Motor neuron (in vitro differentiated cells): ENCODE measurements around the gene SLC23A1. TPM values are rescaled to one million over a fixed set of nuclear protein-coding genes. Genes with fewer than 3 reads are reported as not detected.

ENCODE experiments used
- ATAC-seq, 8 experiments: fragments of 200-7000 bp; cut with Tn5 transposase; replicated peaks in 6 of 8; 2 replicates each; pipeline ENCODE4 v1.8.0; 2021; ENCODE audit warnings: mild to moderate bottlenecking in 8 of 8, moderate library complexity in 8 of 8
- H3K27ac ChIP-seq, 2 donors: fragments of 250-450 bp; sonication (Bioruptor Pico); 2 replicates each; pipeline ENCODE4 v1.9.0; 2021; ENCODE audit warnings: antibody characterized with exemption in 2 of 2, mild to moderate bottlenecking in 2 of 2, moderate library complexity in 1 of 2
- H3K4me1 ChIP-seq, 2 donors: fragments of 250-450 bp; sonication (Bioruptor Pico); replicated peaks in 1 of 2; 2 replicates each; pipeline ENCODE4 v1.6.1; 2021; ENCODE audit warnings: antibody characterized with exemption in 2 of 2, mild to moderate bottlenecking in 2 of 2, moderate library complexity in 1 of 2
- H3K4me3 ChIP-seq, 5 donors: fragments of 250-450 bp; sonication (Bioruptor Pico); 2 replicates each; pipeline ENCODE4 v1.9.0; 2021; ENCODE audit warnings: antibody characterized with exemption in 5 of 5, mild to moderate bottlenecking in 5 of 5, moderate library complexity in 4 of 5
- WGBS, 10 experiments: fragments of 450-650 bp; shearing (Covaris generic); methylation state at CpG; one replicate each; pipeline ENCODE4 v1.0.0; 2022; 5-methylcytosine and 5-hydroxymethylcytosine counted together
- in situ Hi-C, 9 experiments: fragments of 400-800 bp; cut with MboI; loops; one replicate each; pipeline ENCODE4 v1.15.0; 2021; ENCODE audit warnings: low sequenced_read_pairs in 9 of 9, low pct_unique_long_range_greater_than_20kb in 2 of 9; ENCODE audit not compliant: unreplicated experiment in 9 of 9
- total RNA-seq, 8 experiments: library from RNA; unstranded; fragments of 300-600 nt; gene quantifications; 2 replicates each; pipeline versions ENCODE4 v1.2.3 to v1.2.4, GENCODE V29; 2022

SLC23A1 gene
- total RNA-seq, 8 experiments from 2014 or later: 0.25 to 4.1 (median 1.1) TPM

GRCh38 chr5:139383993-139384590, 995 bp upstream of the SLC23A1 start:
- H3K4me3 ChIP-seq: no peak overlapping the region
- WGBS, 10 experiments: 68 to 100% (median 85%) methylated on average over 1 to 5 of the region's 7 CpGs; no CpG with 5 or more reads in 6 of the 10 experiments
- no peak overlapping the region for H3K27ac ChIP-seq
- in situ Hi-C loops: no loop called here
- no peak for ATAC-seq
- no peaks in the 10 kb centered on the region for H3K4me1 ChIP-seq

- H3K4me1 ChIP-seq: no peaks in the 10 kb centered on the region
- in situ Hi-C loops: no loop called here
- H3K4me3 ChIP-seq: no peak overlapping the region
- no peak for ATAC-seq
- no CpG with 5 or more reads among the region's 3 CpGs for WGBS, 10 experiments
- H3K27ac ChIP-seq: no peak overlapping the region
Measured at GRCh38 chr5:139382807-139383206, 290 bp downstream of the SLC23A1 start.

- no peaks in the 10 kb centered on the region for H3K4me1 ChIP-seq
- in situ Hi-C loops: no loop called here
- WGBS, 10 experiments: 78 to 100% (median 92%) methylated on average over 1 to 3 of the region's 28 CpGs; no CpG with 5 or more reads in 6 of the 10 experiments
- no peak for ATAC-seq
- H3K4me3 ChIP-seq: no peak overlapping the region
- H3K27ac ChIP-seq: no peak overlapping the region
Measured at GRCh38 chr5:139381837-139382761, 998 bp downstream of the SLC23A1 start.

- no peak for ATAC-seq
- in situ Hi-C loops: no loop called here
- no peak overlapping the region for H3K4me3 ChIP-seq
- H3K27ac ChIP-seq: no peak overlapping the region
- H3K4me1 ChIP-seq: no peaks in the 10 kb centered on the region
- 50 to 88% (median 73%) methylated on average over 2 to 9 of the region's 15 CpGs; no CpG with 5 or more reads in 4 of the 10 experiments for WGBS, 10 experiments
Measured at GRCh38 chr5:139379626-139380449, 3.3 kb downstream of the SLC23A1 start.

GRCh38 chr5:139378941-139379361, 4.1 kb downstream of the SLC23A1 start:
- in situ Hi-C loops: no loop called here
- peak in 1 of 8 experiments; percentile 7 for ATAC-seq
- Histone ChIP-seq H3K27ac (no peak overlapping the region), H3K4me1 (no peaks in the 10 kb centered on the region), H3K4me3 (no peak overlapping the region)
- WGBS, 10 experiments: 76 to 94% (median 82%) methylated on average over 2 to 7 of the region's 13 CpGs; no CpG with 5 or more reads in 6 of the 10 experiments

GRCh38 chr5:139378101-139378825, 4.8 kb downstream of the SLC23A1 start:
- whole genome bisulfite sequencing, 10 experiments: 73 to 100% (median 97%) methylated on average over 1 to 6 of the region's 47 CpGs; no CpG with 5 or more reads in 4 of the 10 experiments
- no peak overlapping the region for H3K27ac ChIP-seq
- H3K4me3 ChIP-seq: no peak overlapping the region
- peak in 2 of 8 experiments; percentile 5 to 60 for ATAC-seq
- in situ Hi-C loops: no loop called here
- H3K4me1 ChIP-seq: no peaks in the 10 kb centered on the region

- ATAC-seq: no peak
- in situ Hi-C loops: no loop called here
- Histone ChIP-seq H3K4me3 (no peak overlapping the region), H3K27ac (no peak overlapping the region), H3K4me1 (no peaks in the 10 kb centered on the region)
- WGBS, 10 experiments: 80 to 100% (median 100%) methylated on average over 1 to 3 of the region's 3 CpGs; no CpG with 5 or more reads in 5 of the 10 experiments
Measured at GRCh38 chr5:139377226-139377625, 5.9 kb downstream of the SLC23A1 start.

- WGBS, 10 experiments: 80 to 100% (median 94%) methylated on average over 1 to 6 of the region's 7 CpGs; no CpG with 5 or more reads in 2 of the 10 experiments
- ATAC-seq: no peak
- no peaks in the 10 kb centered on the region for H3K4me1 ChIP-seq
- no peak overlapping the region for H3K4me3 ChIP-seq
- in situ Hi-C loops: no loop called here
- H3K27ac ChIP-seq: no peak overlapping the region
Measured at GRCh38 chr5:139376364-139376763, 6.7 kb downstream of the SLC23A1 start.

- in situ Hi-C loops: no loop called here
- no peak overlapping the region for H3K4me3 ChIP-seq
- no peaks in the 10 kb centered on the region for H3K4me1 ChIP-seq
- WGBS, 10 experiments: 80 to 100% (median 92%) methylated on average over 1 to 2 of the region's 2 CpGs; no CpG with 5 or more reads in 7 of the 10 experiments
- H3K27ac ChIP-seq: no peak overlapping the region
- peak in 2 of 8 experiments; percentile 8 to 10 for ATAC-seq
Measured at GRCh38 chr5:139374909-139375308, 8.2 kb downstream of the SLC23A1 start.

- in situ Hi-C loops: no loop called here
- Histone ChIP-seq H3K27ac (no peak overlapping the region), H3K4me3 (no peak overlapping the region), H3K4me1 (no peaks in the 10 kb centered on the region)
- WGBS, 10 experiments: 67 to 94% (median 87%) methylated on average over 1 to 7 of the region's 7 CpGs
- no peak for ATAC-seq
Measured at GRCh38 chr5:139371482-139372435, 11.3 kb downstream of the SLC23A1 start.

- H3K4me3 ChIP-seq: no peak overlapping the region
- no peaks in the 10 kb centered on the region for H3K4me1 ChIP-seq
- peak in 1 of 8 experiments; percentile 53 for ATAC-seq
- no peak overlapping the region for H3K27ac ChIP-seq
- 71 to 100% (median 100%) methylated on average over 1 of the region's 1 CpG; no CpG with 5 or more reads in 4 of the 10 experiments for WGBS, 10 experiments
- in situ Hi-C loops: no loop called here
Measured at GRCh38 chr5:139369181-139369580, 13.9 kb downstream of the SLC23A1 start.
